H9 (cell line): ENCODE measurements around the gene PERM1. TPM values are rescaled to one million over a fixed set of nuclear protein-coding genes. Genes with fewer than 3 reads are reported as not detected.

Experiments used
- DNase-seq: peaks from one replicate; pipeline ENCODE4 v3.0.0-alpha.2; 2017
- H2AFZ ChIP-seq: one replicate; pipeline ENCODE4 v1.6.1; 2013; ENCODE audit warnings: mild to moderate bottlenecking, low read length, control low read depth, moderate library complexity
- H2AK5ac ChIP-seq: 2 replicates; pipeline ENCODE4 v1.6.1; 2013; ENCODE audit warnings: low read length, control low read depth, mixed read lengths; ENCODE audit not compliant: insufficient read length
- H2BK120ac ChIP-seq: one replicate; pipeline ENCODE4 v1.6.1; 2013; ENCODE audit warnings: low read depth, mild to moderate bottlenecking, low read length, control low read depth, inconsistent platforms; ENCODE audit not compliant: poor library complexity, severe bottlenecking
- H2BK12ac ChIP-seq: 2 replicates; pipeline ENCODE4 v1.6.1; 2013; ENCODE audit warnings: low read length, control low read depth, mixed read lengths, low read depth; ENCODE audit not compliant: insufficient read length
- H2BK15ac ChIP-seq: 2 replicates; pipeline ENCODE4 v1.6.1; 2013; ENCODE audit warnings: low read depth, low read length, control low read depth
- H2BK20ac ChIP-seq: one replicate; pipeline ENCODE4 v1.6.1; 2013; ENCODE audit warnings: low read depth, mild to moderate bottlenecking, low read length, control low read depth, inconsistent platforms; ENCODE audit not compliant: poor library complexity, severe bottlenecking
- H2BK5ac ChIP-seq: 2 replicates; pipeline ENCODE4 v1.6.1; 2013; ENCODE audit warnings: low read length, control low read depth, mixed read lengths; ENCODE audit not compliant: insufficient read length
- H3K14ac ChIP-seq: 2 replicates; pipeline ENCODE4 v1.6.1; 2013; ENCODE audit warnings: low read length, control low read depth; ENCODE audit not compliant: insufficient read depth
- H3K18ac ChIP-seq: 2 replicates; pipeline ENCODE4 v1.6.1; 2013; ENCODE audit warnings: low read depth, mild to moderate bottlenecking, mixed read lengths, low read length, control low read depth; ENCODE audit not compliant: insufficient read length
- H3K23ac ChIP-seq: 2 replicates; pipeline ENCODE4 v1.6.1; 2013; ENCODE audit warnings: low read length, control low read depth, mixed read lengths, low read depth; ENCODE audit not compliant: insufficient read length
- H3K23me2 ChIP-seq: 2 replicates; pipeline ENCODE4 v1.6.1; 2013; ENCODE audit warnings: low read depth, mild to moderate bottlenecking, mixed read lengths, low read length, control low read depth; ENCODE audit not compliant: insufficient read length, poor library complexity, severe bottlenecking
- H3K27ac ChIP-seq: 2 replicates; pipeline ENCODE4 v1.5.1; 2013; ENCODE audit warnings: low read length, control low read depth, mixed read lengths, low read depth; ENCODE audit not compliant: insufficient read length
- H3K27me3 ChIP-seq: 2 replicates; pipeline ENCODE4 v1.6.1; 2013; ENCODE audit warnings: low read length, control low read depth, inconsistent platforms; ENCODE audit not compliant: insufficient read depth
- H3K4ac ChIP-seq: 2 replicates; pipeline ENCODE4 v1.6.1; 2013; ENCODE audit warnings: low read depth, mild to moderate bottlenecking, control low read depth, inconsistent platforms, low read length, moderate library complexity
- H3K4me1 ChIP-seq: 2 replicates; pipeline ENCODE4 v1.6.1; 2013; ENCODE audit warnings: low read length, control low read depth, inconsistent platforms; ENCODE audit not compliant: insufficient read depth
- H3K4me2 ChIP-seq: 2 replicates; pipeline ENCODE4 v1.6.1; 2013; ENCODE audit warnings: low read length, control low read depth, mixed read lengths; ENCODE audit not compliant: insufficient read length, insufficient read depth
- H3K56ac ChIP-seq: 2 replicates; pipeline ENCODE4 v1.6.1; 2013; ENCODE audit warnings: low read depth, mild to moderate bottlenecking, mixed read lengths, low read length, control low read depth; ENCODE audit not compliant: insufficient read length
- H3K79me1 ChIP-seq: 2 replicates; pipeline ENCODE4 v1.6.1; 2013; ENCODE audit warnings: low read depth, mild to moderate bottlenecking, moderate library complexity, low read length, control low read depth, inconsistent platforms; ENCODE audit not compliant: insufficient read depth, poor library complexity, severe bottlenecking
- H3K79me2 ChIP-seq: 2 replicates; pipeline ENCODE4 v1.6.1; 2013; ENCODE audit warnings: low read length, control low read depth, inconsistent platforms; ENCODE audit not compliant: insufficient read depth
- H3K9ac ChIP-seq: 2 replicates; pipeline ENCODE4 v1.6.1; 2013; ENCODE audit warnings: low read length, control low read depth, mixed read lengths; ENCODE audit not compliant: insufficient read length; ENCODE audit errors: extremely low read depth
- H3K9me3 ChIP-seq: one replicate; pipeline ENCODE4 v1.6.1; 2013; ENCODE audit warnings: low read depth, low read length, inconsistent platforms; ENCODE audit not compliant: control insufficient read depth
- H3T11ph ChIP-seq: one replicate; pipeline ENCODE4 v1.6.1; 2013; ENCODE audit warnings: mild to moderate bottlenecking, low read length, control low read depth, inconsistent platforms
- H4K20me1 ChIP-seq: one replicate; pipeline ENCODE4 v1.6.1; 2013; ENCODE audit not compliant: control insufficient read depth, insufficient read length, insufficient read depth
- H4K5ac ChIP-seq: 2 replicates; pipeline ENCODE4 v1.6.1; 2013; ENCODE audit warnings: low read depth, mild to moderate bottlenecking, mixed read lengths, low read length, control low read depth; ENCODE audit not compliant: insufficient read length
- H4K8ac ChIP-seq: replicated peaks from 2 replicates; pipeline ENCODE4 v1.6.1; 2013; ENCODE audit warnings: low read length, control low read depth, mixed read lengths, low read depth; ENCODE audit not compliant: insufficient read length
- H4K91ac ChIP-seq: 2 replicates; pipeline ENCODE4 v1.6.1; 2013; ENCODE audit warnings: low read depth, mild to moderate bottlenecking, moderate library complexity, mixed read lengths, low read length, control low read depth; ENCODE audit not compliant: insufficient read length
- H3K27ac Mint-ChIP-seq, 3 experiments: 2 replicates in 2 of 3; 3 replicates in 1 of 3; pipeline ENCODE4 v1.8.0; 2020 to 2021; ENCODE audit warnings: mixed read lengths in 3 of 3, mild to moderate bottlenecking in 1 of 3, moderate library complexity in 1 of 3
- H3K27me3 Mint-ChIP-seq: 2 replicates; pipeline ENCODE4 v1.8.0; 2021; ENCODE audit warnings: low read depth, mild to moderate bottlenecking, moderate library complexity, mixed read lengths
- H3K36me3 Mint-ChIP-seq, 3 experiments: 2 replicates in 2 of 3; 3 replicates in 1 of 3; pipeline ENCODE4 v1.8.0; 2020 to 2021; ENCODE audit warnings: low read depth in 3 of 3, mixed read lengths in 3 of 3; ENCODE audit not compliant: insufficient read depth in 1 of 3
- H3K4me1 Mint-ChIP-seq, 2 experiments: 2 replicates each; pipeline ENCODE4 v1.8.0; 2020; ENCODE audit warnings: mixed read lengths in 2 of 2
- H3K4me3 Mint-ChIP-seq, 2 experiments: 2 replicates in 1 of 2; 3 replicates in 1 of 2; pipeline ENCODE4 v1.8.0; 2020 to 2021; ENCODE audit warnings: mild to moderate bottlenecking in 2 of 2, mixed read lengths in 2 of 2, moderate library complexity in 1 of 2
- H3K9me3 Mint-ChIP-seq, 2 experiments: 2 replicates in 1 of 2; 3 replicates in 1 of 2; pipeline ENCODE4 v1.8.0; 2020; ENCODE audit warnings: mild to moderate bottlenecking in 2 of 2, mixed read lengths in 2 of 2, moderate library complexity in 1 of 2
- WGBS: extraction: QIAGEN DNeasy Blood & Tissue Kit; methylation state at CpG from one replicate; pipeline ENCODE4 v1.1.7; 2013; ENCODE audit warnings: missing lambda C conversion rate, low lambda C conversion rate, mixed read lengths; ENCODE audit not compliant: insufficient read length; ENCODE audit errors: extremely low coverage; 5-methylcytosine and 5-hydroxymethylcytosine counted together
- total RNA-seq: library from RNA; stranded (reverse); gene quantifications from 2 replicates; pipeline ENCODE4 v1.2.1, GENCODE V29; 2021
- TF ChIP-seq, protein P1 (sequence below): fragments of 200-600 bp; sonication (generic); conservative IDR thresholded peaks from 3 replicates; pipeline ENCODE4 v1.8.0; 2021; ENCODE audit warnings: antibody characterized with exemption, mild to moderate bottlenecking

PERM1 gene
- total RNA-seq, 1 experiment from 2014 or later, result not detected

GRCh38 chr1:998995-999724 is 17.3 kb upstream of the PERM1 start:
- no peak overlapping the region for H2AK5ac ChIP-seq
- H4K5ac ChIP-seq, result no peak overlapping the region
- H3K14ac ChIP-seq, result no peak overlapping the region
- H4K20me1 ChIP-seq, result no peaks in the 10 kb centered on the region
- no peak overlapping the region for H2AFZ ChIP-seq
- H3K4me1 ChIP-seq, result 0 out of 2 replicates have a peak, but pooled peaks cover 1% of the 10 kb centered on the region
- H3K4me2 ChIP-seq, result peak overlapping the region; percentile 17
- peaks cover 20% of the 10 kb centered on the region for H3K23me2 ChIP-seq
- DNase-seq, result peak; percentile 56
- no peak overlapping the region for H2BK15ac ChIP-seq
- no peak overlapping the region for H2BK5ac ChIP-seq
- no peaks in the 10 kb centered on the region for H3K36me3 Mint-ChIP-seq
- no peak overlapping the region for H2BK120ac ChIP-seq
- peaks cover 79% of the 10 kb centered on the region for H3K27me3 Mint-ChIP-seq
- no peak overlapping the region for H4K91ac ChIP-seq
- no peak overlapping the region for H2BK20ac ChIP-seq
- H3K4ac ChIP-seq, result no peak overlapping the region
- no peak overlapping the region for H3K9ac ChIP-seq
- no CpG with 5 or more reads among the region's 86 CpGs for WGBS
- no peaks in the 10 kb centered on the region for H3K9me3 ChIP-seq
- no peak overlapping the region for H3K18ac ChIP-seq
- H2BK12ac ChIP-seq, result no peak overlapping the region
- no peaks in the 10 kb centered on the region for H3K9me3 Mint-ChIP-seq
- H3K79me2 ChIP-seq, result no peaks in the 10 kb centered on the region
- no peak overlapping the region for H3K27ac ChIP-seq
- TF ChIP-seq, protein P1, sequence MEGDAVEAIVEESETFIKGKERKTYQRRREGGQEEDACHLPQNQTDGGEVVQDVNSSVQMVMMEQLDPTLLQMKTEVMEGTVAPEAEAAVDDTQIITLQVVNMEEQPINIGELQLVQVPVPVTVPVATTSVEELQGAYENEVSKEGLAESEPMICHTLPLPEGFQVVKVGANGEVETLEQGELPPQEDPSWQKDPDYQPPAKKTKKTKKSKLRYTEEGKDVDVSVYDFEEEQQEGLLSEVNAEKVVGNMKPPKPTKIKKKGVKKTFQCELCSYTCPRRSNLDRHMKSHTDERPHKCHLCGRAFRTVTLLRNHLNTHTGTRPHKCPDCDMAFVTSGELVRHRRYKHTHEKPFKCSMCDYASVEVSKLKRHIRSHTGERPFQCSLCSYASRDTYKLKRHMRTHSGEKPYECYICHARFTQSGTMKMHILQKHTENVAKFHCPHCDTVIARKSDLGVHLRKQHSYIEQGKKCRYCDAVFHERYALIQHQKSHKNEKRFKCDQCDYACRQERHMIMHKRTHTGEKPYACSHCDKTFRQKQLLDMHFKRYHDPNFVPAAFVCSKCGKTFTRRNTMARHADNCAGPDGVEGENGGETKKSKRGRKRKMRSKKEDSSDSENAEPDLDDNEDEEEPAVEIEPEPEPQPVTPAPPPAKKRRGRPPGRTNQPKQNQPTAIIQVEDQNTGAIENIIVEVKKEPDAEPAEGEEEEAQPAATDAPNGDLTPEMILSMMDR, result no peak
- no peaks in the 10 kb centered on the region for H3K79me1 ChIP-seq
- H3K23ac ChIP-seq, result no peak overlapping the region
- no peak overlapping the region for H3K27ac Mint-ChIP-seq
- H3T11ph ChIP-seq, result no peak overlapping the region
- peak overlapping the region in 1 of 2 experiments; percentile 68; a peak in 3 of 5 replicates for H3K4me3 Mint-ChIP-seq
- H3K27me3 ChIP-seq, result peaks cover 37% of the 10 kb centered on the region; the same call in 1 of the 2 replicates
- no peak overlapping the region for H3K56ac ChIP-seq
- H3K4me1 Mint-ChIP-seq, result peaks cover 5 to 18% of the 10 kb centered on the region in 2 experiments
- no peak overlapping the region for H4K8ac ChIP-seq
